ENCODE measurements around the gene KIF25.

The KIF25 gene

GRCh38 chr6:167997642-167998041, at the start of gene KIF25:
Gene KIF25, plus strand, starts transcription at chr6:167997671. Its CDS starts 31,915 bp downstream, at chr6:168029586.
- no peak for FAIRE-seq
- TF ChIP-seq CTCF (IDR thresholded peaks at IDR 0.05; ENCODE audit: insufficient read depth, missing control alignments): no peak
- DNase-seq (ENCODE audit: insufficient read length, low spot score): no peak

- DNase-seq (ENCODE audit: insufficient read length, low spot score) (no peak), FAIRE-seq (no peak)
- TF ChIP-seq CTCF (IDR thresholded peaks at IDR 0.05; ENCODE audit: insufficient read depth, missing control alignments): no peak
Measured at GRCh38 chr6:167947716-167948115, 49.8 kb upstream of the KIF25 start.

GRCh38 chr6:167948716-167949115, 48.8 kb upstream of the KIF25 start:
- FAIRE-seq (no peak), DNase-seq (ENCODE audit: insufficient read length, low spot score) (no peak)
- TF ChIP-seq CTCF (IDR thresholded peaks at IDR 0.05; ENCODE audit: insufficient read depth, missing control alignments): no peak

GRCh38 chr6:167949121-167949684, 48.3 kb upstream of the KIF25 start:
- DNase-seq (ENCODE audit: insufficient read length, low spot score): no peak

GRCh38 chr6:167951781-167952511, 45.5 kb upstream of the KIF25 start:
- DNase-seq (ENCODE audit: insufficient read length, low spot score) (no peak), FAIRE-seq (no peak)
- TF ChIP-seq CTCF (IDR thresholded peaks at IDR 0.05; ENCODE audit: insufficient read depth, missing control alignments): no peak

More at GRCh38 chr6:167949121-167949684, 48.3 kb upstream of the KIF25 start:
- no peak for FAIRE-seq
- no peak for TF ChIP-seq CTCF (IDR thresholded peaks at IDR 0.05; ENCODE audit: insufficient read depth, missing control alignments)

GRCh38 chr6:167952512-167952859, 45.0 kb upstream of the KIF25 start:
- no peak for DNase-seq (ENCODE audit: insufficient read length, low spot score)
- no peak for FAIRE-seq
- no peak for TF ChIP-seq CTCF (IDR thresholded peaks at IDR 0.05; ENCODE audit: insufficient read depth, missing control alignments)

- DNase-seq (ENCODE audit: insufficient read length, low spot score) (no peak), FAIRE-seq (no peak)
- TF ChIP-seq CTCF (IDR thresholded peaks at IDR 0.05; ENCODE audit: insufficient read depth, missing control alignments): no peak
Measured at GRCh38 chr6:167953551-167953950, 43.9 kb upstream of the KIF25 start.
